CD14-positive monocyte (primary cell): ENCODE data around the gene BRF1. TPM values are rescaled to one million over a fixed set of nuclear protein-coding genes. Genes with fewer than 3 reads are reported as not detected.
A peak's percentile ranks its signal among the peaks of the same experiment; 100 is the strongest.

Experiments
- DNase-seq, 3 donors: peaks; one replicate each; pipeline ENCODE4 v3.0.0-alpha.2; 2011 to 2022
- H2AFZ ChIP-seq: 2 replicates; pipeline ENCODE4 v1.6.0; 2012; ENCODE audit warnings: mild to moderate bottlenecking, low read depth, low read length, inconsistent platforms; ENCODE audit not compliant: insufficient read depth, poor library complexity, severe bottlenecking
- H3K27ac ChIP-seq, 2 donors: 1 replicate in 1 of 2; 2 replicates in 1 of 2; pipeline ENCODE4 v1.5.1; 2012 to 2013; ENCODE audit warnings: low read length in 2 of 2, control low read depth in 1 of 2, inconsistent platforms in 1 of 2, low read depth in 1 of 2, mild to moderate bottlenecking in 1 of 2
- H3K27me3 ChIP-seq, 2 donors: one replicate each; pipeline versions ENCODE4 v1.6.0 to v1.6.1; 2011 to 2013; ENCODE audit warnings: low read length in 2 of 2; ENCODE audit not compliant: control insufficient read depth in 2 of 2, insufficient read depth in 2 of 2
- H3K36me3 ChIP-seq, 2 donors: replicated peaks in 1 of 2; 1 replicate in 1 of 2; 2 replicates in 1 of 2; pipeline versions ENCODE4 v1.5.1 to v1.6.1; 2012 to 2013; ENCODE audit warnings: low read length in 2 of 2, control low read depth in 1 of 2, inconsistent platforms in 1 of 2, mild to moderate bottlenecking in 1 of 2; ENCODE audit not compliant: insufficient read depth in 2 of 2, control insufficient read depth in 1 of 2
- H3K4me1 ChIP-seq, 2 donors: 1 replicate in 1 of 2; 2 replicates in 1 of 2; pipeline versions ENCODE4 v1.5.1 to v1.6.1; 2012 to 2013; ENCODE audit warnings: low read length in 2 of 2, control low read depth in 1 of 2, inconsistent platforms in 1 of 2, mild to moderate bottlenecking in 1 of 2, moderate library complexity in 1 of 2; ENCODE audit not compliant: insufficient read depth in 2 of 2, control insufficient read depth in 1 of 2
- H3K4me2 ChIP-seq: replicated peaks from 2 replicates; pipeline ENCODE3; 2012; ENCODE audit warnings: low read length, moderate library complexity, mild to moderate bottlenecking; ENCODE audit not compliant: poor library complexity, severe bottlenecking; ENCODE audit errors: extremely low read depth
- H3K4me3 ChIP-seq, 3 experiments: fragments of 200-600 bp in 1 of 3; sonication (generic) in 1 of 3; replicated peaks in 1 of 3; 1 replicate in 2 of 3; 2 replicates in 1 of 3; pipeline ENCODE4 v1.5.1; 2011 to 2013; ENCODE audit warnings: low read length in 3 of 3, mild to moderate bottlenecking in 3 of 3, control low read depth in 2 of 3, low read depth in 2 of 3, inconsistent platforms in 1 of 3, moderate library complexity in 1 of 3
- H3K79me2 ChIP-seq: 2 replicates; pipeline ENCODE4 v1.6.0; 2012; ENCODE audit warnings: mild to moderate bottlenecking, control low read depth, inconsistent platforms, low read length, moderate library complexity; ENCODE audit not compliant: insufficient read depth
- H3K9ac ChIP-seq: 2 replicates; pipeline ENCODE4 v1.6.0; 2017; ENCODE audit warnings: low read length, mild to moderate bottlenecking; ENCODE audit not compliant: insufficient read depth, poor library complexity, severe bottlenecking
- H3K9me3 ChIP-seq, 2 donors: replicated peaks in 1 of 2; 1 replicate in 1 of 2; 2 replicates in 1 of 2; pipeline versions ENCODE4 v1.5.1 to v1.6.1; 2012 to 2013; ENCODE audit warnings: low read length in 2 of 2, control low read depth in 1 of 2; ENCODE audit not compliant: control insufficient read depth in 1 of 2, insufficient read depth in 1 of 2
- H4K20me1 ChIP-seq: 2 replicates; pipeline ENCODE4 v1.6.0; 2012; ENCODE audit warnings: mild to moderate bottlenecking, low read length, control low read depth, moderate library complexity; ENCODE audit not compliant: insufficient read depth
- H3K27ac Mint-ChIP-seq, 7 donors: one replicate each; pipeline ENCODE4 v1.8.0; 2020; ENCODE audit warnings: mild to moderate bottlenecking in 7 of 7, mixed read lengths in 7 of 7, moderate library complexity in 6 of 7, inconsistent platforms in 2 of 7
- H3K27me3 Mint-ChIP-seq, 3 donors: one replicate each; pipeline ENCODE4 v1.8.0; 2021 to 2022; ENCODE audit warnings: low read depth in 3 of 3, mild to moderate bottlenecking in 3 of 3, mixed read lengths in 3 of 3, moderate library complexity in 3 of 3, inconsistent platforms in 1 of 3
- H3K36me3 Mint-ChIP-seq, 2 donors: one replicate each; pipeline ENCODE4 v1.8.0; 2020; ENCODE audit warnings: mixed read lengths in 2 of 2, inconsistent platforms in 1 of 2, mild to moderate bottlenecking in 1 of 2
- H3K4me1 Mint-ChIP-seq: one replicate; pipeline ENCODE4 v1.8.0; 2020; ENCODE audit warnings: mild to moderate bottlenecking, mixed read lengths
- H3K4me3 Mint-ChIP-seq, 2 donors: one replicate each; pipeline ENCODE4 v1.8.0; 2020; ENCODE audit warnings: mild to moderate bottlenecking in 2 of 2, mixed read lengths in 2 of 2, moderate library complexity in 1 of 2
- H3K9me3 Mint-ChIP-seq, 7 donors: one replicate each; pipeline ENCODE4 v1.8.0; 2020 to 2022; ENCODE audit warnings: mixed read lengths in 7 of 7, mild to moderate bottlenecking in 6 of 7, moderate library complexity in 6 of 7, inconsistent platforms in 2 of 7
- WGBS: methylation state at CpG from one replicate; pipeline ENCODE4 v1.1.5; 2013; ENCODE audit warnings: missing lambda C conversion rate; ENCODE audit not compliant: insufficient coverage; 5-methylcytosine and 5-hydroxymethylcytosine counted together
- intact Hi-C, 2 donors: fragments of 100-400 bp; cut with micrococcal nuclease; formaldehyde crosslinking; loops; one replicate each; pipeline versions ENCODE4 v1.15.0 to v1.15.1; 2023
- polyA plus RNA-seq, 3 donors: library from polyadenylated mRNA; depleted of rRNA in 1 of 3; unstranded in 2 of 3; stranded (reverse) in 1 of 3; fragments of 300-500 nt in 2 of 3; fragments of >200 nt in 1 of 3; fragmentation: Illumina TruSeq in 2 of 3; gene quantifications; 1 replicate in 2 of 3; 2 replicates in 1 of 3; pipeline ENCODE4 v1.2.3, GENCODE V29; 2012 to 2021
- TF ChIP-seq, protein P1 (sequence below): fragments of 200-600 bp; IDR thresholded peaks from one replicate; pipeline ENCODE4 v1.8.0; 2022; ENCODE audit warnings: antibody characterized with exemption, mild to moderate bottlenecking

BRF1 gene
- polyA plus RNA-seq, 3 donors: 2.3 to 20.5 (median 2.5) TPM

DNA sequence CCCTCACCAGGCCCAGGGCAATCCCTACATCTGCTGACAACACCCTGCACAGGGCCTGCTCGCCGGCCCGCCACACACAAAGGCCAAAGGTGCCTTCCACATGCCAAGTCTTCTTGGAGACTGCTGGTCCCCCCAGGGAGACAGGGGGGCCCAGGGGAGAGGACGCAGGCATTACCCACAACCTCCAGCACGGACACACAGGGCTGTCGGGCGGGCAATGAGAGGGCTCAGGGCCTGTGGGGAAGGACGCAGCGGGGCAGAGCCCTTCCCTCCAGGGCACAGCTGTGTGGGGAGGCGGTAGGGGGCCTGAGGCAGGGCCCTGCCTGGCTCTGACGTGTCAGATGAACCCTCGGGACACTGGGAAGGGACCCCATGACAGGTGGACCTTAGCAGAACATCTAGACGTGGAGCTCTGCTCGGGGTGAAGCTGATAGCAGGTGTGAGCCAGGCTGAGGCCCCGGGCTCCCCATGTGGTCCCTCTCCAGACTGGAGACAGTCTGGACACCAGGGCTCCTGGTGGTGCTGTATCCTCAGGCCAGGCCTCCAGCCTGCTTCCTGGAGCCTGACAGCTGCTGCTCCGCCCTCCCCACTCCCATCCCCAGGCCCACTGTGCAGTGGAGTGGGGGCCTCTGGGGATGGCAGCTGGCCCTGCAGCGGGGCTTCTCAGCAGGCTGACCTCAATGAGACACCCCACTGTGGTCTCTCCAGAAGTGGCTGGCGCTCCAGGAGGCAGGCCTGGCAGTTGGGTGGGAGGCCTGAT lies 88.1 kb downstream of the BRF1 start:
- H3K79me2 ChIP-seq: no peaks in the 10 kb centered on the region
- H3K4me2 ChIP-seq: no peak overlapping the region
- TF ChIP-seq, protein P1, sequence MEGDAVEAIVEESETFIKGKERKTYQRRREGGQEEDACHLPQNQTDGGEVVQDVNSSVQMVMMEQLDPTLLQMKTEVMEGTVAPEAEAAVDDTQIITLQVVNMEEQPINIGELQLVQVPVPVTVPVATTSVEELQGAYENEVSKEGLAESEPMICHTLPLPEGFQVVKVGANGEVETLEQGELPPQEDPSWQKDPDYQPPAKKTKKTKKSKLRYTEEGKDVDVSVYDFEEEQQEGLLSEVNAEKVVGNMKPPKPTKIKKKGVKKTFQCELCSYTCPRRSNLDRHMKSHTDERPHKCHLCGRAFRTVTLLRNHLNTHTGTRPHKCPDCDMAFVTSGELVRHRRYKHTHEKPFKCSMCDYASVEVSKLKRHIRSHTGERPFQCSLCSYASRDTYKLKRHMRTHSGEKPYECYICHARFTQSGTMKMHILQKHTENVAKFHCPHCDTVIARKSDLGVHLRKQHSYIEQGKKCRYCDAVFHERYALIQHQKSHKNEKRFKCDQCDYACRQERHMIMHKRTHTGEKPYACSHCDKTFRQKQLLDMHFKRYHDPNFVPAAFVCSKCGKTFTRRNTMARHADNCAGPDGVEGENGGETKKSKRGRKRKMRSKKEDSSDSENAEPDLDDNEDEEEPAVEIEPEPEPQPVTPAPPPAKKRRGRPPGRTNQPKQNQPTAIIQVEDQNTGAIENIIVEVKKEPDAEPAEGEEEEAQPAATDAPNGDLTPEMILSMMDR: no peak
- no peak for DNase-seq
- H3K36me3 ChIP-seq: peaks cover 55 to 77% of the 10 kb centered on the region in 2 donors
- peak overlapping the region in 2 of 7 donors; percentile 6 to 50 for H3K27ac Mint-ChIP-seq
- H3K27me3 Mint-ChIP-seq: peaks cover 0 to 2% (median 0%) of the 10 kb centered on the region in 3 donors
- H3K27ac ChIP-seq: no peak overlapping the region
- H3K27me3 ChIP-seq: no peaks in the 10 kb centered on the region
- H3K4me1 ChIP-seq: no peaks in the 10 kb centered on the region
- H3K9me3 ChIP-seq: peaks cover 0 to 3% of the 10 kb centered on the region in 2 donors
- H3K9me3 Mint-ChIP-seq: peaks cover 0 to 6% (median 2%) of the 10 kb centered on the region in 7 donors
- WGBS: 96% methylated on average over 15 of the region's 18 CpGs
- no peak overlapping the region for H3K4me3 Mint-ChIP-seq
- peaks cover 3% of the 10 kb centered on the region for H4K20me1 ChIP-seq
- no peak overlapping the region for H2AFZ ChIP-seq
- no peak overlapping the region for H3K4me3 ChIP-seq
- no peak overlapping the region for H3K9ac ChIP-seq
- H3K36me3 Mint-ChIP-seq: peaks cover 31 to 62% of the 10 kb centered on the region in 2 donors
- H3K4me1 Mint-ChIP-seq: no peaks in the 10 kb centered on the region
- intact Hi-C loops: no loop called here

DNA sequence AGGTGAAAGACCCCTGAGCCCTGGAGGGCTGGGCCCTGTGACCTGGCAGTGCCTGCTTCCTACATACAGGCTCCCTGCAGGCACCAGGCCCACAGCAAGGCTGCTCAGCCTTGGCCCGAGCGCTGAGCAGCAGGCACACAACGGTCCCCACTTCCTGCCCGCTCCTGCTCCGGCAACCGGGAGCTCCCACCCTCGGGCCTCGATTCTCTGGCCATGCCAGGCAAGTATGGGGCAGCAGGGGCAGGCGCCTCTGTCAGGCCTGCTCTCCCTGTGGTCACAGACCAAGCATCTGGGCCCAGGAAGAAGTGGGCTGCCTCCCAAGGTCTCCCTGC lies 89.1 kb downstream of the BRF1 start:
- TF ChIP-seq, protein P1: no peak
- Histone ChIP-seq H4K20me1 (peaks cover 3% of the 10 kb centered on the region), H3K79me2 (no peaks in the 10 kb centered on the region), H3K4me1 (no peaks in the 10 kb centered on the region), H3K27ac (no peak overlapping the region), H3K36me3 (peaks cover 45 to 67% of the 10 kb centered on the region in 2 donors), H3K4me3 (no peak overlapping the region), H2AFZ (no peak overlapping the region), H3K27me3 (no peaks in the 10 kb centered on the region), H3K9ac (no peak overlapping the region), H3K9me3 (peaks cover 0 to 3% of the 10 kb centered on the region in 2 donors), H3K4me2 (no peak overlapping the region)
- H3K27ac Mint-ChIP-seq: no peak overlapping the region
- peaks cover 0 to 1% (median 0%) of the 10 kb centered on the region in 3 donors for H3K27me3 Mint-ChIP-seq
- intact Hi-C loops: no loop called here
- no peak overlapping the region for H3K4me3 Mint-ChIP-seq
- H3K4me1 Mint-ChIP-seq: no peaks in the 10 kb centered on the region
- WGBS: 80% methylated on average over 9 of the region's 9 CpGs
- H3K9me3 Mint-ChIP-seq: peaks cover 0 to 3% (median 0%) of the 10 kb centered on the region in 7 donors
- peaks cover 23 to 52% of the 10 kb centered on the region in 2 donors for H3K36me3 Mint-ChIP-seq
- no peak for DNase-seq
